GM12872 (cell line): Measurements from ENCODE around the gene TBL1X.

Experiments used
- TF ChIP-seq, protein P1 (sequence below): IDR thresholded peaks from 3 replicates; pipeline ENCODE4 v1.5.1; 2011; ENCODE audit warnings: low read depth, mild to moderate bottlenecking, low read length, moderate library complexity; ENCODE audit not compliant: insufficient read depth

Gene TBL1X

DNA sequence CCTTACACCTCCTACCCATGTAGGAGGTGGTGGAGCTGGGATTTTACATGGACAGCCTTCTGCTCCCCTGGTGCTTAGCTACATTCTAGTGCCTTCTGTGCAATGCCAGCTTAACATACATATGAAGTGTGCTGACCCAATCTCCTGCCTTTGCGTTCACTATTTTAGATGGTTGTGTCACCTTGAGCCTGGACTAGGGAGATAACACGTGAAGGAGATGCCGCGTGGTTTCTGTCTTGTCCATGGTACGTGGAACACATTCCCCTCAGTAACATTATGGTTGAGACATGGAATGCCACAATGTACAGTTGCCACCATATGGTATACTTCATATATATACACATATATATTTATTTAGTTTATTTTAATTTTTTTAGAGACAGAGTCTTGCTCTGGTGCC lies 54.0 kb downstream of the TBL1X start:
- TF ChIP-seq, protein P1, sequence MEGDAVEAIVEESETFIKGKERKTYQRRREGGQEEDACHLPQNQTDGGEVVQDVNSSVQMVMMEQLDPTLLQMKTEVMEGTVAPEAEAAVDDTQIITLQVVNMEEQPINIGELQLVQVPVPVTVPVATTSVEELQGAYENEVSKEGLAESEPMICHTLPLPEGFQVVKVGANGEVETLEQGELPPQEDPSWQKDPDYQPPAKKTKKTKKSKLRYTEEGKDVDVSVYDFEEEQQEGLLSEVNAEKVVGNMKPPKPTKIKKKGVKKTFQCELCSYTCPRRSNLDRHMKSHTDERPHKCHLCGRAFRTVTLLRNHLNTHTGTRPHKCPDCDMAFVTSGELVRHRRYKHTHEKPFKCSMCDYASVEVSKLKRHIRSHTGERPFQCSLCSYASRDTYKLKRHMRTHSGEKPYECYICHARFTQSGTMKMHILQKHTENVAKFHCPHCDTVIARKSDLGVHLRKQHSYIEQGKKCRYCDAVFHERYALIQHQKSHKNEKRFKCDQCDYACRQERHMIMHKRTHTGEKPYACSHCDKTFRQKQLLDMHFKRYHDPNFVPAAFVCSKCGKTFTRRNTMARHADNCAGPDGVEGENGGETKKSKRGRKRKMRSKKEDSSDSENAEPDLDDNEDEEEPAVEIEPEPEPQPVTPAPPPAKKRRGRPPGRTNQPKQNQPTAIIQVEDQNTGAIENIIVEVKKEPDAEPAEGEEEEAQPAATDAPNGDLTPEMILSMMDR, result no peak

DNA sequence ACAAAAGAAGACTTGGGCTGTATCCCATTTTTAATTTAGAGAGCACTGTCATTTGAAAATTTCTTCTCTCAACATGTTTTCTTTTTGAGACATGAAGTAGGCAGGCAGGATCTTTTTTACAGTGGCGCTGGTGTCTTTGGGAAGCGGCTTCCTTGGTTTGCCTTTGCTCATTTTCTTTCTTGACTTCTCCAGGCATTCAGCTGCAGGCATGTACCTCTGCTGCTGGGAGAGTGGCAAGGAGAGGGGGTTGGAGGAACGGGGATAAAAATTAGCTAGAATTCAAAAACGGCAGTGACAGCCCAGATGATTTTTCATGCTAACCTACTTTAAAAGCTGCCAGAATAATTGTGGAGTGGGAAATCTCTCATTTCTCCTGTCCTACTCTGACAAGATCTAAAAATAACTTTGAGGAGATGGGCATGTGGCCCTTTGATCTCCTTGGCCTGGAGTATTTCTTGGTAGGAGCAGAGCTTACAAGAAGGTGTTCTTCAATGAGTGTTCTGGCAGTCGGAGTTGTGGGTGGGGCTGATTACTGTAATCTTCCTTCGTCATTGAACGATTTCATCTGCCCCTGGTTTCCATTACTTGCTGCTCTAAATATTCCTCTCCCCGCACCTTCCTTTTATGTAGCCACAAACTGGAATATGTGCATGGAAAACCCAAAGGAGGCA lies 54.8 kb downstream of the TBL1X start:
- TF ChIP-seq, protein P1, result no peak

GRCh38 chrX:9520217-9520590 lies 55.3 kb downstream of the TBL1X start:
- TF ChIP-seq, protein P1, result no peak

GRCh38 chrX:9522378-9523155 lies 57.7 kb downstream of the TBL1X start:
- TF ChIP-seq, protein P1, result no peak

- TF ChIP-seq, protein P1, result no peak
Measured at GRCh38 chrX:9525511-9526248, 60.8 kb downstream of the TBL1X start.

- TF ChIP-seq, protein P1, result no peak
Measured at GRCh38 chrX:9526965-9527364, 62.1 kb downstream of the TBL1X start.

DNA sequence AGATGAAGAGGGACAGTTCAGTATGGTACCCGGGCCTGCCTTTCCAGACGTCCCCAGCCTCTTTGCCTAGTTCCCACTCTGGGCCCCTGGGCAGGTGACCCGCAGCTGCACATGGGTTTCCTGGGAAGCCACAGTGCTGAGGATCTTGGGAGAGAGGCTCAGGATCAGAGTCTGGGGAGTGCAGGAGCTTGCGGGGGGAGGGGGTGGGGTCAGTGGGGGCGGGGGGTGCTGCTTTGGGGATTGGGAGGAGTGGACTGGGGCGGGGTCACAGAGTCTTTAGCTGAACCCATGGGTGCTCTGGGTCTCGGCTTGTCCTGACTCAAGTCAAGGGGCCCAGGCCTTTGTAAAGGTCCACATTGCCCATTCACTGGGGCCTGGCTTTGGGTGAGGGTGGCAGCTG lies 63.6 kb downstream of the TBL1X start:
- TF ChIP-seq, protein P1, result no peak
